HG03280 (cell line): Measurements from ENCODE around the gene KASH5.
"Not testable (repeated sequence)": the region's sequence is repeated elsewhere in the genome, so short reads cannot be mapped to it uniquely, and the experiment has no call there.

Source experiments
- ATAC-seq: cut with Tn5 transposase; IDR thresholded peaks from one replicate; pipeline ENCODE4 v1.9.1; 2021; ENCODE audit warnings: mild to moderate bottlenecking, moderate library complexity; ENCODE audit not compliant: unreplicated experiment

The KASH5 gene

GRCh38 chr19:49435670-49436069 lies 47.6 kb downstream of the KASH5 start:
- no peak for ATAC-seq

- ATAC-seq = no peak
These were observed 48.5 kb downstream of the KASH5 start for GRCh38 chr19:49436381-49437017.

- no peak for ATAC-seq
These were observed 49.2 kb downstream of the KASH5 start for GRCh38 chr19:49437231-49437630.

GRCh38 chr19:49438261-49438660 lies 50.2 kb downstream of the KASH5 start:
- ATAC-seq = no peak

GRCh38 chr19:49439836-49440235 lies 51.8 kb downstream of the KASH5 start:
- ATAC-seq = no peak

- no peak for ATAC-seq
These were observed 52.6 kb downstream of the KASH5 start for GRCh38 chr19:49440439-49441209.

GRCh38 chr19:49441210-49441959 lies 53.3 kb downstream of the KASH5 start, which contains the start of gene SLC17A7:
Gene SLC17A7, minus strand, starts transcription at chr19:49441527. Its CDS starts 148 bp downstream, at chr19:49441379.
- ATAC-seq = no peak

GRCh38 chr19:49441960-49442350 lies 53.9 kb downstream of the KASH5 start:
- ATAC-seq = no peak

GRCh38 chr19:49442354-49442753 lies 54.3 kb downstream of the KASH5 start:
- no peak for ATAC-seq

- peak; percentile 22 for ATAC-seq
These were observed 54.8 kb downstream of the KASH5 start for GRCh38 chr19:49442771-49443365.

- ATAC-seq = peak; percentile 79
These were observed 55.5 kb downstream of the KASH5 start for GRCh38 chr19:49443366-49444099.

- ATAC-seq = not testable (repeated sequence)
These were observed 56.2 kb downstream of the KASH5 start for GRCh38 chr19:49444100-49444700.

- ATAC-seq = no peak
These were observed 57.9 kb downstream of the KASH5 start for GRCh38 chr19:49445997-49446396.

- no peak for ATAC-seq
These were observed 59.7 kb downstream of the KASH5 start for GRCh38 chr19:49447485-49448431.

- ATAC-seq = no peak
These were observed 60.4 kb downstream of the KASH5 start for GRCh38 chr19:49448432-49448786.

GRCh38 chr19:49450405-49450804 lies 62.4 kb downstream of the KASH5 start:
- no peak for ATAC-seq

GRCh38 chr19:49451430-49452181 lies 63.6 kb downstream of the KASH5 start, which contains the start of gene PIH1D1:
Gene PIH1D1, minus strand, starts transcription at chr19:49451814. Its CDS starts 240 bp downstream, at chr19:49451574.
- peak; percentile 60 for ATAC-seq

- peak; percentile 78 for ATAC-seq
These were observed 65.1 kb downstream of the KASH5 start, which contains the start of gene ALDH16A1 for GRCh38 chr19:49453013-49453756. Gene ALDH16A1, plus strand, starts transcription at chr19:49453225. Its CDS starts 107 bp downstream, at chr19:49453332.
